Measurements from ENCODE around the gene USH1C. TPM values are rescaled to one million over a fixed set of nuclear protein-coding genes. Genes with fewer than 3 reads are reported as not detected.

The USH1C gene
- total and polyA plus RNA-seq, 3 donors from 2014 or later, result 1.2 to 3.7 (median 1.2) TPM

- Histone ChIP-seq H3K4me1 (no peaks in the 10 kb centered on the region), H3K27ac (no peak overlapping the region), H3K27me3 (no peaks in the 10 kb centered on the region), H3K9me3 (no peaks in the 10 kb centered on the region), H3K36me3 (ENCODE audit: low read depth, missing control alignments) (no peaks in the 10 kb centered on the region), H3K4me3 (no peak overlapping the region)
- 78 to 88% methylated on average over 4 of the region's 4 CpGs for WGBS, 2 donors
- no peak for DNase-seq
- intact Hi-C loops (cut with DNase I; ENCODE audit: low total_unique reads), result no loop called here
- TF ChIP-seq CTCF (IDR thresholded peaks at IDR 0.05) (no peak), POLR2A (IDR thresholded peaks at IDR 0.05) (no peak)
Measured at GRCh38 chr11:17468122-17468521, 76.1 kb downstream of the USH1C start.

- Histone ChIP-seq H3K27ac (no peak overlapping the region), H3K27me3 (no peaks in the 10 kb centered on the region), H3K4me1 (no peaks in the 10 kb centered on the region), H3K4me3 (no peak overlapping the region), H3K36me3 (ENCODE audit: low read depth, missing control alignments) (no peaks in the 10 kb centered on the region), H3K9me3 (no peaks in the 10 kb centered on the region)
- TF ChIP-seq CTCF (IDR thresholded peaks at IDR 0.05), result no peak
- no peak for TF ChIP-seq POLR2A (IDR thresholded peaks at IDR 0.05)
- intact Hi-C loops (cut with DNase I; ENCODE audit: low total_unique reads), result no loop called here
- no peak for DNase-seq
- 84 to 90% methylated on average over 11 of the region's 11 CpGs for WGBS, 2 donors
Measured at GRCh38 chr11:17463546-17464174, 80.6 kb downstream of the USH1C start.

DNA sequence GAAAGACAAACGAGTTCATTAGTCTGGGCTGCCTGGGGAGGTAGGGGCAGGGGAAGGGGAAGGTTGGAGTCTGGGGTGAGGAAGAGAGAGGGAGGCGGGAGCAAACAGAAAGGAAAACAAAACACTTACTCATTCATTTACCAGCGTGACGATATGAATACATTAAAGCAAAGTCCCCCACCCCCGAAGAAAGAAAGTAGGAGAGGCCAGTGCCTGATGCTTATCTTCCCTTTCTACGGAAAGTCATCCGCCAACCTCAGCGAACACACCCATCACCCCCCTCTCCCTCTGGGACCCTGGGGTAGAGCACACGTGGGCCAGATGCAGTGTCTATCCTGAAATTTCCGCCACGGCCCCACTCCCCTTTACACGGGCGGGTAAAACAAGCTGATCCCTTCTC, 81.3 kb downstream of the USH1C start:
- no peaks in the 10 kb centered on the region for H3K36me3 ChIP-seq (ENCODE audit: low read depth, missing control alignments)
- no peak overlapping the region for H3K4me3 ChIP-seq
- H3K4me1 ChIP-seq, result no peaks in the 10 kb centered on the region
- WGBS, 2 donors, result 74 to 81% methylated on average over 13 of the region's 13 CpGs
- TF ChIP-seq CTCF (IDR thresholded peaks at IDR 0.05) (no peak), POLR2A (IDR thresholded peaks at IDR 0.05) (no peak)
- no peak overlapping the region for H3K27ac ChIP-seq
- no peaks in the 10 kb centered on the region for H3K9me3 ChIP-seq
- H3K27me3 ChIP-seq, result no peaks in the 10 kb centered on the region
- no peak for DNase-seq
- intact Hi-C loops (cut with DNase I; ENCODE audit: low total_unique reads), result no loop called here

- Histone ChIP-seq H3K4me3 (no peak overlapping the region), H3K27ac (no peak overlapping the region), H3K27me3 (no peaks in the 10 kb centered on the region), H3K4me1 (no peaks in the 10 kb centered on the region), H3K9me3 (no peaks in the 10 kb centered on the region), H3K36me3 (ENCODE audit: low read depth, missing control alignments) (no peaks in the 10 kb centered on the region)
- DNase-seq, result no peak
- 94 to 99% methylated on average over 11 to 12 of the region's 12 CpGs for WGBS, 2 donors
- no peak for TF ChIP-seq CTCF (IDR thresholded peaks at IDR 0.05)
- TF ChIP-seq POLR2A (IDR thresholded peaks at IDR 0.05), result no peak
- intact Hi-C loops (cut with DNase I; ENCODE audit: low total_unique reads), result no loop called here
Measured at GRCh38 chr11:17460406-17460805, 83.8 kb downstream of the USH1C start.

DNA sequence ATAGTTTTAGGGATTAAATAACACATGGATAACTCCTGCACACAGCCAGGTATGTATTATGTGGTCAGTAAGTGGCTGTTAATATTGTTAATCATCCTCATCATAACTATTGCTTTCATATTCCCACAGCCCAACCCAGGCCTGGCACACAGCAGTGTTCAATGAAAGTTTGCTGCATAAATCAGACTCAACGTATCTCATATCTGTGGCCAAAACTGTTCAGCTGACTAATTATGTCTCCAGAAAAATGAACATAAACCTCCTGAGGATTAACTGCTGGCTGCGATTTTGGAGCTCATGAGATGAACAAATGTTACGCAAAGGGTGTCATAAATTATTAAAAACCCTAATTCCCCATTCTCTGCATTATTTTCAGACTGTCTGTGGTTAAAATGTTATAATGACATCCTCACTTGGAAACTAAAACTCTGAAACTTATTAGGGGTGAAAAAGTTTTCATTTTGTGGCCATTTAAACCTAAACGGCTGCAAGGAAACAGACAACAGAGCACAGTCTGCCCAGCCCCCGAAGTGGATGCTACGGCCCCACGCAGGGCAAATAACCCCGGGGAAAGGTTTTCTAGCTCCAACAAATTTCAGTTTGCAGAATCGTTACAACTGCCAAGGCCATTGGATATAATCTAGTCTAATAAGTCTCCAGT, 84.8 kb downstream of the USH1C start:
- WGBS, 2 donors, result 48 to 54% methylated on average over 9 of the region's 9 CpGs
- Histone ChIP-seq H3K9me3 (no peaks in the 10 kb centered on the region), H3K4me3 (no peak overlapping the region), H3K36me3 (ENCODE audit: low read depth, missing control alignments) (no peaks in the 10 kb centered on the region), H3K4me1 (no peaks in the 10 kb centered on the region), H3K27ac (no peak overlapping the region), H3K27me3 (no peaks in the 10 kb centered on the region)
- peak; percentile 17 for DNase-seq
- TF ChIP-seq CTCF (IDR thresholded peaks at IDR 0.05), result no peak
- no peak for TF ChIP-seq POLR2A (IDR thresholded peaks at IDR 0.05)
- intact Hi-C loops (cut with DNase I; ENCODE audit: low total_unique reads), result no loop called here

Measured in testis (tissue), 3 donors.